ENCODE measurements around the gene MYO3B.

The MYO3B gene

DNA sequence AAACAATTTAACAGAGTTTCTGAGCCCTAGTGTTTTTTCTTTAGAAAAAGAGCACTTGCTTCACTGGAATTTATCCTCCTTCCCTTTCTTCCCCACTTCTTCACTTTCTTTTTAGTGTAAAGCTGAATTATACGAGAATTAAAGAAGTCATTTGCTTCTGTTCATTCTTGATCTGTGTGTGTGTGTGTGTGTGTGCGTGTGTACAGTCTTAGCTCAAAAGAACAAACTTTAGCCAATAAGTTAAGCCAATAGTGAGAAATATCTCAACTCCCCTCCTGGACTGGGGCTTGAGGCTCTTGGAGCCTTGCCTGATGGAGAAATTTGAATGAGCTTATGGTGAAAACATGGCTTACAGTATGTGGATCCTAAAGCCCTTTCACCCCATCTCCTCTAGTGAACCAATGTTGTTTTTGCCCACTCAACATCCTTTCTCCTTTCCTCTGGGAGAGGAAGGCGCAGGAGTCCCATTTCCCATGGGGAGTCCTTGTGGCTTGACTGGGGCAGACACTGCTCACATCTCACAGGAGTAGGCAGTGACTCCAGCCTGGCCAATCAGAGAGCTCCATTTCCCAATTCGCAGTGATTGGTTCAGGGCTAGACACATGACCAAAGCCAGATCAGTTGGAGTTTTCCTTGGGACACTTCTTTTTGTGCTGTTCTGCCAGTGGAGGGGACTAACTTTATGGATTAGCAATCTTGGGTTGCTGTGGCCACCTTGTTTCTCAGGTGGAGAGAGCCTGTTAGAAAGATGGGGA is 16.3 kb upstream of the MYO3B start:
- no peak for DNase-seq

DNA sequence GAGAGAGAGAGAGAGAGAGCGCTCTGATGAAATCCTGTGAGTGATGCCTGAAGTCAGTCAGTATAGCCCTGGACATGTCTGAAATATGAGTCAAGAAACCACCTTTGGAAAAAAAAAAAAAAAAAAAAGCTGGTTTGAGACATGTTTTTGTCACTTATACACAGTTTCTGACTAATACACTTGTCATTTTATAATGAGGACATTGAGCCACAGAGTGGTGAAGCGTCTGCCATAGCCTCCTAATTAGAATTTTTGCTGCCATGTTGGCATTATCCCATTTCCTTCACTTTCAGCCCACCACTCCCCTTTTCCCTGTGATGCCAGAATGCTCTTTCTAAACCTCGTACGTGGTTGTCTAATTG is 15.7 kb upstream of the MYO3B start:
- DNase-seq: peak; percentile 58

DNA sequence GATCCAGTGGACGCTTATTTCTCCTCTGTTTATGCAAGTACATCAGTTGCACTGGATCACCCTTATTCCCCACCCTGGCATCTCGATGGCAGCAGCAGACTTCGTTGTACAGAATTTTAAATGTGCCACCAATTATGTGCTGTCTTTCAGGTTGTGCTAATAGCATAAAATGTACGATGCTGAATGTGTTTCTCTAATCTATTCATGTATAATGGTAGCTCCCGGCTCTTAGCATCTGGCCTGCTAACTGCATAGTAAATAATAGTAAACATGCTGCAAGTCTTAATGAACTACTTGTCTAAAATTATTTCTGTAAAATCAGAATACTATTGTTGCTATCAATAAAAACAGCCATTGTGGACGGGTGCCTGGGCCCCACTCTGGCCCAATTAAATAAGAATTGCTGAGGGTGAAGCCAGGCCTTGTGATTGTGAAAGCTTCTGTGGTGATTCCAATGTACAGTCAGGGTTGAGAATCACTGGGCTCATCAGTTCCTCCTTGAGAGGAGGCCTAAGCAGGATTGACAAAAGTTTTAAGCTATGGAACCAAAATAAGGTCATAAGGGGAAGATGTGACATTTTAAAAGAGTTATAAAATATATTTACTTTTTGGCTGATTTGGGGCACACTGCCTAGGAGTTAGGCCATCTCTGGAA is 14.4 kb upstream of the MYO3B start:
- DNase-seq: no peak

DNA sequence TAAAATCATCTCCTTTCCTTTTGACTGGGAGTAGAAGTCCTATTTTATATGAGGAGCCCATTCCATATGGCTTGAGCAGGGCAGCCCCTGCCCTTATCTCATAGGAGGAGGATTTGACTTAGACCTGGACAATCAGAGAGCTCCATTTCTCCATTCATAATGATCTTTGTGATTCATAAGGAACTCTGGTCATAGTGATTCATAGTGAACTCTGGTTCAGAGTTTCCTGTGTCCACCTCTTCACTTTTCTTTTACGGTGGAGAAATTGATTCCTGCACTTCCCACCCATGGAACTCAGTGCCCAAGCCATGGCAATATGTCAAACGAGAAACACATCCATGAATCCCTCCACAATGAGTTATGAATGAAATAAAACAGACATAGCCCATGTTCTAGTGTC is 12.8 kb upstream of the MYO3B start:
- DNase-seq: peak; percentile 34

DNA sequence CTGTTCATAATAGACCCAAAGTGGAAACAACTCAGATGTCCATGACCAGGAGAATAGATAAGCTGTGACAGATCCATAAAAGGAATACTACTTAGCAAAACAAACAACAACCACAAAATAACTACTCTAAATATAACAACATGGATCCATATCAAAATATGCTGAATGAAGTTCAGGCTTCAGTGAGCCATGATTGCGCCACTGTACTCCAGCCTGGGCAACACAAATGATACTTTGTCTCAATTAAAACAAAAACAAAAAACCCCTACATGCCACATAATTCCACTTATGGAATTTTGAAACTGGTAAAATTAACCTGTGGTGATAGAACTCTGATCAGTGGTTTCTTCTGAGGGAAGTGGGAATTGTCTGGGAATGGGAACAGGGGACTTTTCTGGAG is 11.2 kb upstream of the MYO3B start:
- no peak for DNase-seq

DNA sequence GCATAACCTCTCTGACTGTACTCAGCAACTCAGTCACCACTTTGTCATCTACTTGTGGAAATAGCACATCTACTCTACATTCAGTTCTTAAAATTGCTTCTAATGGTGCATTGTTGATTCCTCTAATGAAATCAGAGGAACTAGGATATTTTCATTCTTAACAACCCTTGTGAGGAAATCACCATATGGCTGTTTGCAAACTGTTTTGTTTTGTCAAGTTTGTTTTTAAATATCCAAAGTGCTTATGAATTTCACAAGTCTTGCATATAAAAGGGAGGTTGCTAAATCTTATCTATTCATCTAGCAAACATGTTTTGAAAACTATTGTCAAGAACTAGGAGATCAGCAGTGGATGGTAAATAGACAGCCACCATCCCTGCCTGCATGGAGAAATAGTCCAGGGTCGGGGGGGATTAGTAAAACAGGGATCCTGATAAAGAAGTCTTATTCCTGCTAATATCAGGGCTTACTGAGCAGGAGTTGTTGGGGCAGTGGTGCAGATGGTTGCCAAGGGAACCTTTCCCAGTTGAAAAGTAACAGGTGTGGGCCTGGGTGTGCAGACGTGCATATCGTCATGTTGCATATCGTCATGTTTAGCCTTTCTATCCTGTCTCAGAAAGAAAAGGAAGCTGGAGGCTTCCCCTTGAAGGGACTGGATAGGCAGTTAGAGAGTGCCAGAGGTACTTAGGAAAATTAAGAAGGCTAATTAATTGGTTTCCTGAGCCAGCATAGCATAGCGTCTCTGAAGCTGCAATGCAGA is 7.5 kb upstream of the MYO3B start:
- DNase-seq: no peak

DNA sequence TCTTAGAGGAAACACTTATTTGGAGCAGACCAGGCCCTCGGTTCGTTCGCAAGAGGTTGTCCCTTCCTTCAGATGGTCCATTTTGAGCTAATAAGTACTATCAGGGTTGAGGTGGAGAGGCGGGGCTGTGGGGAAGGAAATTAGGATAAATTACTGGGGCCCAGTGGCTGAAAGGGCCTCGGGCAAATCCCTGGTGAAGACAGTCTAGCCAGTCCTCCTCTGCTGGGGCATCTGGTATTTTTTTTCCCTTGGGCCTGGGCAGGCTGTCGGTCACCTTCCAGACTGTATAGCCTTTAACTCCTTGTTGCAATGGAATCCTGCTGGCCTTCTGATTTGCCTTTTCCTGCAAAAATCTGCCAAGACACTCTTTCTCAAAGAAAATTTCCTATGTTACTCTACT is 1.7 kb upstream of the MYO3B start:
- no peak for DNase-seq

DNA sequence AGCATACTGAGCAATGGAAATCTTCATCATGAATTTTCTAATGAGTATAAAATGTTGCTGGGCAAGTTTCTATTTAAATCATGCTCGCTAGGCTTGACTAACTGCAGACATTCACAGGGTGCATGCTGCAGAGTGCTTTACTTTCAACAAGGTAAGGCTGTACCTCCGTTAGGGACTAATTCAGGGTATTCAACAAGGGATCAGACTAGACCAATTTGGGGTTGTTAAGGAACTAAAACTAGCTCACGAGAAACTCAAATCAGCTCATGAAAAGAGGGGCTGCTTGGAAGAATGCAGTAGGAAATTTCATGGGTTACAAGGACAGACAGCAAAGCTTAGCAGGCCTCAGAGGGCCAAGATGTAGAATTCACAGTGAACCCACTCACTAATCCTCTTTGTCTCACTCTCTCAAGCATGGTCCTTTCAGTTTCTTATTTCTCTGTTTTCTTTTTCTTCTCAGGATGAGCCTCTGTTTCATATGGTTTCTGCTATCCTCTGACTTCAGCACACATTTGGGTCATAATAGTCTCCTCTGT is 2.2 kb downstream of the MYO3B start:
- DNase-seq: no peak

DNA sequence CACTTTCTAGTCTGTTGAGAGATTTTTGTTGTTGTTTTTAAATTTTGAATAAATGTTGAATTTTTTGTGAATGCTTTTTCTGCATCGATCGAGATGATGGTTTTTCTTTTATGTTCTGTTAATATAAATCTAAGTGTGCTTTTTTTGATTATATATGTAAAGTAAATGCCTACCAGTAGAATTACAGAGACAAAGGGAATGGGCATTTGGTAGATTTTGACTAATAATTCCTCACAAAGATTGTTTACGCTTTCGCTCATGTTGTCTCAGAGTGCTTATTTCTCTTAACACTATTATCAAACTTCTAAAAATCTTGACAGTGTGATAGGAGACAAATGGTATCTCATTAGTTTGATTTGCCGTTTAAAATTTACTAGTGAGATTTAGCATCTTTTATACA is 3.7 kb downstream of the MYO3B start:
- no peak for DNase-seq

DNA sequence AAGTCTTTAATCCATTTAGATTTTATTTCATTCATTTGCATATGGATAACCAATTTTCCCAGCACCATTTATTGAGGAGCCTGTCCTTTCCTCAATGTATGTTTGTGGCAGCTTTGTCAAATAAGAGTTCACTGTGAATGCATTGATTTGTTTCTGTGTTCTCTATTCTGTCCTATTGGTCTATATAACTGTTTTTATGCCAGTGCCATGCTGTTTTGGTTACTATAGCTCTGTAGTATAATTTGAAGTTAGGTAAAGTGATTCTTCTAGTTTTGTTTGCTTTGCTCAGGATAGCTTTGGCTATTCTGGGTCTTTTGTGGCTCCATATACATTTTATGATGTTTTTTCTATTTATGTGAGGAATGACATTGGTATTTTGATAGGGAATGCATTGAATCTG is 7.4 kb downstream of the MYO3B start:
- DNase-seq: no peak

DNA sequence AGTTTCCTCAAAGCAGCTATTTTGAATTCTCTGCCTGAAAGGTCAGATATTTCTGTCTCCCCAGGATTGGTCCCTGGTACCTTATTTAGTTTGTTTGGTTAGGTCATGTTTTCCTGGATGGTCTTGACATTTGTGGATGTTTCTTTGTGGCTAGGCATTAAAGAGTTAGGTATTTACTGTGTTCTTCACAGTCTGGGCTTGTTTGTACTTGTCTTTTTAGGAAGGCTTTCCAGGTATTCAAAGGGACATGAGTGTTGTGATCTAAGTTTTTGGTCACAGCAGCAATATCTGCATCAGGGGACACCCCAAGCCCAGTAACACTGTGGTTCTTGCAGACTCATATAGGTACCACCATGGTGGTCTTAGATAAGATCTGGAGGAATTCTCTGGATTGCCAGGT is 11.8 kb downstream of the MYO3B start:
- no peak for DNase-seq

DNA sequence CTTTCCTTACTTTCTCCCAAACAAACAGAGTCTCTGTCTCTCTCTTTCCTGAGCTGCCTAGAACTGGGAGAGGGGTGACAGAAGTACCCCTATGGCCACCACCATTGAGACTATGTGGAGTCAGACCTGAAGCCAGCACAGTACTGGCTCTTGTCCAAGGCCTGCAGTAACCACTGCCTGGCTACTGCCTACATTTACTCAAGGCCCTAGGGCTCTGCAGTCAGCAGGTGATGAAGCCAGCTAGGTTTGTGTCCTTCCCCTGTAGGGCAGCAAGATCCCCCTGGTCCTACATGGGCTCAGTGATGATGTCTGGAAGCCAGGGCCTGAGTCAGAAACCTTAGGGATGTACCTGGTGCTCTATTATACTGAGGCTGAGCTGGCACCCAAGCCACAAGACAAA is 12.2 kb downstream of the MYO3B start:
- DNase-seq: no peak

DNA sequence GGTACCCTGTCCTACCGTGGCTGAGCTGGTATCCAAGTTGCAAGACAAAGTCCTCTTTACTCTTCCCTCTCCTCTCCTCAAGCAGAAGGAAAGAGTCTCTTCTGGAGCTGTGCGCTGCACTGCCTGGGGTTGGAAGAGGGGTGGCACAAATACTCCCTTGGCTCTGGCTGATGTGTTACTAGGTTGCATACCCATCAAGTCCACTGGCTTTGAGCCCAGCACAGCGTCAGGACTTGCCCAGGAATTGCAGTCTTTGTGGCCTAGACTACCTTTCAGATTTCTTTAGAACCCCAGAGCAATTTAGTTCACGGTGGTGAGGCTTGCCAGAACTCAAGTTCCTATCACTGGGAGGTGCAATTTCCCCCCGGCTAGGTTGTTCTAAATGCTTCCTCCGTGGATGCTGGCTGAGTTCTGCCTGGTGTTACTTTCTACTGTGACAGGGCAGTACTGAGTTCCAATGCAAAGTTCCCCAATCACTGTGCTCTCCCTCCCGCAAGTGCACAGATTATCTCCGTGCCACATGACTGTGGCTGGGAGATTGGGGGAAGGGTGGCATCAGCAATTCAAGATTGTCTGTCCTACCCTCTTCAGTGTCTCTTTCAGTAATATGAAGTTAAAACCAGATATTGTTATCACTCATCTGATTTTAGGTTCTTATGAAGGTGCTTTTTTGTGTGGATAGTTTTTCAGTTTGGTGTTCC is 13.4 kb downstream of the MYO3B start:
- DNase-seq: no peak

DNA sequence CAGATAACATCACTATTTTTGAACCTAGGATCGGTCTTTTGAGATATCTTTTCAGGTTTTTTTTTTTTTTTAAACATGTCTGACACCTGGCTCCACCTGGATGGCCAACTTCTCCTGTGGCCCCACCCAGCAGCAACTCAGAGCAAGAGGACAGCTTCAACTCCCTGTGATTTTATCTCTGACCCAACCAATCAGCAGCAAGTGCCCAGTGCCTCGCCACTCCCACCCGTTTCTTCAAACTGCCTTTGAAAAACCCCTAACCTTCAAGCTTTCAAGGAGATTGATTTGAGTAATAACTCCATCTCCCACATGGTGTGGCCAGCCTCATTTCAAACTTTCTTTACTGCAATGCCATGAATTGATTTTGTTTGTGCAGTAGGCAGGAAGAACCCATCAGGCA is 19.0 kb downstream of the MYO3B start:
- no peak for DNase-seq

DNA sequence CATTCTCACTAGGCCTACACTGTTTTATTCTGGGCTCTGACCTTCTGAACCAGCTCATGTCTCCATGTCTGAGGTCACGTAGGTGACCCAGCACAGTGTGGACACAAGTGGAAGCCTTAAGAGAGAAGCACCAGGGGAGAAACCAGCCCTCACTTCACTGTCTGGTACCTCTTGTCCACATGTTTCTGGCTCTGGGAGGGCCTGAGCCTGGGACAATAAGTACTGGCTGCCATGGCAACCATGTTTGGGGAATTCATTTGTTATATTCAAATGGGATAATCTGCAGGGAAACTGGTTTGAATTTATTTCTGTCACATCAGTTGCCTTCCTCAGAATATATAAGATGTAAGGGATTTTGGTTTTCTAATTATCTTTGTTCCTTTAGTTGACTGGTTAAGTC is 23.3 kb downstream of the MYO3B start:
- DNase-seq: no peak

DNA sequence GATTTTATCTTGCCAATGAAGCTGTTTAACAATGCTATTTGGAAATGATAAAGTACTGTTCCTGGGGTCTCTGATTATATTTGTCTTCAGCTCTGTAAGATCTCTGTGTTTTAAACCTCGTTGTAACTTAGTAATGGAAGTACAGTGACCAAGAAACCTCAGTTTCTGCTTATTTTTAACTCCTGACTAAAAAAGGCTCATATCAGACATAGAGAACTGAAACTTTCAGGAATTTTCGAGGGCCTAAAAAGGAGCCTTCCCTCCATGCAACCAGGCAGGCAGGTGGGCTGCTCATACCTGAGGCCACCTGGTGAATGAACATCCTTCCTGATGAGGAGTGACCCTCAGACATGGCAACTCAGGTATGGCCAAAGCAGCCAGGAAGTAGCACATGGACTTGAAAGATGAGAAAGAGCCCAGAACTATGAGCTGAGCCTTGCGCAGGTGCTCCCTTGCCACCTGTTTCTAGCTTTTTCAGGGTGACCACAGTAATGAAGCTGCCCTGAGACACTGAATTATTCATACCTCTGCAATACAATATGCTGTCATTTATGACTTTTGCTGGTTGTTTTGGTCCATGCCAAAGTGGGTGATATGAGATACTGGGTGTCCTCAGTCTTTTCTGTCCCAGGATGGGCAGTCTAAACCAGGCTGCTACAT is 23.9 kb downstream of the MYO3B start:
- DNase-seq: no peak

DNA sequence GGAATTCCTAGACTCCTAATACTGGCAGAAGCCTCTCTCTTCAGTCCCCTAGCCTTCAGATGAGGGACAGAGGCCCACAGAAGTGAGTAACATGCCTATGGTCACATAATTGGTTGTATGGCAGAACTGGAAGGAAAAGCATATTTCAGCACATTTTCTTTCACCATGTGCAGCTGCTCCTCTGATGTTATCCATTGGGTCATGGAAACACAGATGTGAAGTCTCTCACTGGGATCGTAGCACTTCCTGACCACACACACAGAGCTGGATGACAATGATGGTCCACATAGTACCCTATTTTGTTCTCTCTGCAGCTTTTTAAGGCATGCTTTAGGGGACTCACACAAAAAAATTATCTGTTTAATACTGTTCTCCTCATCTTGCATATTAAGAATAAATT is 24.5 kb downstream of the MYO3B start:
- DNase-seq: no peak

DNA sequence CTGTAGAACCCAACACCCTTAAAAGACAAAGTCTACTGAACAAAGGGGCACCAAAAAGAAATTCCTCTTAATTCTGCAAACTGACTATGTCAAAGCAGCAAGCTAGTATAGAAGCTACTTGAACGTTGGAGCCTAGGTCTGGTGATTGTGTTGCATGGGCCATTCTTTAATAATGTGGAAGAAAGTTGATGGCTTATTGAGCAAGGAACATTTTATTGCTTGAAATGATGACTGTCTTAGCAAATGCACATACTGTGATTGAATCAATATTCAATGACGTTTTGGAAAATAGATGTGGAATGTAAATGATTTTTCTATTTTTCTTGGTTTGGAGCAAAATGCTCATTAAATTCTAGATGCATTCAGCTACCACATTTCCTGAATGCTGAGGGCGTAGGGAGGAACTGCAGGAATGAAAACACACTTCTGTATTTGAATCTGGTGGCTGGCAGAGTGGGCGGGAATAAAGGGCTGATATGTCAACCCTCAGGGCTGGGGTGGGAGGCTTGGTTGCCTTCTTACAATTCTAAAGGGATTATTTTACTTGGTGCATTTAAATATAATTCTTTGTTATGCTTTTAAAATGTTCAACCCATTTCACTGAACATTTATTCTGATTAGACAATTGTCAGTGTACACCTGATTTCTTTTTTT is 26.5 kb downstream of the MYO3B start:
- no peak for DNase-seq

DNA sequence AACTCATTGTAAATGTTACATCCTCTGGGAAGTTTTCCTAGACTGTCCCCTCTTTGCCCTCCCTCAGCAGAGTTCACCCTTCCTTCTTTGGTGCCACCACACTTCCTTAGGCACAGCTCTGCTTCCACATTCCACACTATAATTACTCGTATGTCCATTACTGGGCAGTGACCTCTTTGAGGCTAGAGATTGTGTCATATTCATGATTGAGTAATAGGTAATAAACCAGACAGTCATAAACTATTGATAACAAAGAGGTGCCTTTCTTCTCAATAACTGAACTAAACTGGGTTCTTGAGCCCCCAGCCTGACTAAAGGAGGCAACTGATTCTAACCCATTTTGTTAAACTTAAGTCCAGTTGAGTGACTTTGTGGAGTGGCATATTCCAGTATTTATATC is 28.3 kb downstream of the MYO3B start:
- no peak for DNase-seq

DNA sequence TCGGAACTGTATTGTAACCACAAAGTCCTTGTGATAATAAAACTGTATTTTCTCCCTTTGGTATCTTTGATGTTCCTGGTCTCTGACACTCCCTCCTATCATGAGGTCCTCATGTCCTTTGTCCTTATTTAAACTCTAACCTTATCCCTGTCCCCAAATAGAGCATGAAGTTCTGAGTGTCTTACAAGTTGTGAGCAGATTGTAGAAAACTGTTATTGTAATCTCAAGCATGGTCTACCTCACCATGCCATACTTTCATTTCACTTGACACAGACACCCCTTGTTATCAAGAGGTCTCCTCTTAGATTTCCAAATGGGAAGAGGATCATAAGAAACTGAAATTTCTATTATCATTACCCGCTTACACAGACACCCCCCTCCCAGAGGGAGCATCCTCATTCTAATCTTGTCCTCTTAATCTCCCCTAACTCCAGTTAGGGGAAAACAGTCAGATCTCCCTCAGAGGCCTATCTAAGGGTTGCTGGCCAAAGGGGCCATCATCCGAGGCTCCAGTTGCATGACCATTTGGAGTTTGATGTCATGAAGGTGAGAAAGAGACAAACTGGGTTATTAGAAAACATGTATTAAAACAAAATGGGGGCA is 29.0 kb downstream of the MYO3B start:
- DNase-seq: no peak

DNA sequence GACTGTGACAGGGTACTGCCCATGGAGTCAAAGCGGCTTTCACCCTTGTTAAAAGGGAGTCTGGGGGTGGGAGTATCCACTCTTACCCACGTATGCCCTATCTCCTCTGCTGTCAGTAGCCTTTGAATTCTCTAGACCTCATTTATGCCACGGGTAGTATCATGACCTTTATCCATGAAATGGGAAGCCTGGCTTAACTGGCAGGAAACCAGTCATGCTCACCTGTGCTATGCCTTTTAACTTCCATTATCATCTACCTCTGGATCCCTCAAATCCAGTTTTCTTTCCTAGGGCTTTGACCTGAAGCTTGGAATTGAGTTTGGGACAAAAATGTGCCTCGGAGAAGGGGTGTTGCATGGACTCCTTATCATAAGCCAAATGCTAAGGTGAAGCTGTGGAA is 30.0 kb downstream of the MYO3B start:
- DNase-seq: no peak

DNA sequence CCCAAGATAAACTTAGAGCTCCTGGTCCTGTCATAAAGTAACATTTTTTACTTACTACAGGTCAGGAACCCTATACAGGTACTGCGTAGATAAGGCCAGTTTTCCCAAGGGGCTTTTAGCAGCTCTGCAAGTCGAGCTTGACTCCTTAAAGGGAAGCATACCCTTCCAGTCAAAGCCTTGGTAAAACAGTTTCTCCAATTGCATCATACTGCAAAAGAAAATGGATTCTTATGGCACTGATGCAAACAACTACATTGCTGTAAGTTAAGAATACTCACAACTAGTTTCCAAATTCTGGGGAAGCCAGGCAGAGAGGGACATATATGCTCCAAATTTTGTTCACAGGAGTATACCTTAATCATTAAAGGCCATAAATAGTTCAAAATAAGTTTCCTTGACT is 31.0 kb downstream of the MYO3B start:
- DNase-seq: no peak

All from EL (cell line).